HFF-Myc (cell line): ENCODE measurements around the gene GALNT8.
"Not testable (repeated sequence)": the region's sequence is repeated elsewhere in the genome, so short reads cannot be mapped to it uniquely, and the experiment has no call there.

ENCODE experiments used
- DNase-seq: peaks from one replicate; pipeline ENCODE4 v3.0.0-alpha.2; 2011; ENCODE audit warnings: low read depth; ENCODE audit errors: extremely low read depth
- H3K4me3 ChIP-seq: replicated peaks from 2 replicates; pipeline ENCODE4 v1.5.1; 2011; ENCODE audit warnings: low read depth, mild to moderate bottlenecking, control low read depth, low read length
- TF ChIP-seq, protein P1 (sequence below): IDR thresholded peaks from 2 replicates; pipeline ENCODE4 v1.5.1; 2012; ENCODE audit warnings: mild to moderate bottlenecking, low read depth, low read length, control low read depth; ENCODE audit errors: missing control alignments

The GALNT8 gene

DNA sequence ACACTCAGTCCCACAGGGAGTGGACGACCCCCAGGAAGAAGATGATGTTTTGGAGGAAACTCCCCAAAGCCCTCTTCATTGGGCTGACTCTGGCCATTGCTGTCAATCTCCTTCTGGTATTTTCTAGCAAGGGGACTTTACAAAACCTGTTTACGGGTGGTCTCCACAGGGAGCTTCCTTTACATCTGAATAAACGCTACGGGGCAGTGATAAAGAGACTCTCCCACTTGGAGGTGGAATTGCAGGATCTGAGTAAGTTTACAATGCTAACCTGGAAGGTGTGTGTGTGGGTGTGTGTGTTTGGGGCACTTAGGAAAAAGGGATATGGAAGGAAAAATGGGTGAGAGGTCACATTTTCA lies 416 bp downstream of the GALNT8 start:
- DNase-seq: no peak
- H3K4me3 ChIP-seq: no peak overlapping the region
- TF ChIP-seq, protein P1, sequence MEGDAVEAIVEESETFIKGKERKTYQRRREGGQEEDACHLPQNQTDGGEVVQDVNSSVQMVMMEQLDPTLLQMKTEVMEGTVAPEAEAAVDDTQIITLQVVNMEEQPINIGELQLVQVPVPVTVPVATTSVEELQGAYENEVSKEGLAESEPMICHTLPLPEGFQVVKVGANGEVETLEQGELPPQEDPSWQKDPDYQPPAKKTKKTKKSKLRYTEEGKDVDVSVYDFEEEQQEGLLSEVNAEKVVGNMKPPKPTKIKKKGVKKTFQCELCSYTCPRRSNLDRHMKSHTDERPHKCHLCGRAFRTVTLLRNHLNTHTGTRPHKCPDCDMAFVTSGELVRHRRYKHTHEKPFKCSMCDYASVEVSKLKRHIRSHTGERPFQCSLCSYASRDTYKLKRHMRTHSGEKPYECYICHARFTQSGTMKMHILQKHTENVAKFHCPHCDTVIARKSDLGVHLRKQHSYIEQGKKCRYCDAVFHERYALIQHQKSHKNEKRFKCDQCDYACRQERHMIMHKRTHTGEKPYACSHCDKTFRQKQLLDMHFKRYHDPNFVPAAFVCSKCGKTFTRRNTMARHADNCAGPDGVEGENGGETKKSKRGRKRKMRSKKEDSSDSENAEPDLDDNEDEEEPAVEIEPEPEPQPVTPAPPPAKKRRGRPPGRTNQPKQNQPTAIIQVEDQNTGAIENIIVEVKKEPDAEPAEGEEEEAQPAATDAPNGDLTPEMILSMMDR: no peak

DNA sequence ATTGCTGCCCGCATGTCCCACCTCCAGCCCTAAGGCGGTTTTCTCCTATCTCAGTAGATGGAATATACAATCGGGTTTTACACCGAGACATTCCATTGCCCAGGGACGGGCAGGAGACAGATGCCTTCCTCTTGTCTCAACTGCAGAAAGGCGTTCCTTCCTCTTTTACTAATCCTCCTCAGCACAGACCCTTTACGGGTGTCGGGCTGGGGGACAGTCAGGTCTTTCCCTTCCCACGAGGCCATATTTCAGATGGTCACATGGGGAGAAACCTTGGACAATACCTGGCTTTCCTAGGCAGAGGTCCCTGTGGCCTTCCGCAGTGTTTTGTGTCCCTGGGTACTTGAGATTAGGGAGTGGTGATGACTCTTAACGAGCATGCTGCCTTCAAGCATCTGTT lies 1.4 kb downstream of the GALNT8 start:
- DNase-seq, H3K4me3 ChIP-seq: not testable (repeated sequence)

DNA sequence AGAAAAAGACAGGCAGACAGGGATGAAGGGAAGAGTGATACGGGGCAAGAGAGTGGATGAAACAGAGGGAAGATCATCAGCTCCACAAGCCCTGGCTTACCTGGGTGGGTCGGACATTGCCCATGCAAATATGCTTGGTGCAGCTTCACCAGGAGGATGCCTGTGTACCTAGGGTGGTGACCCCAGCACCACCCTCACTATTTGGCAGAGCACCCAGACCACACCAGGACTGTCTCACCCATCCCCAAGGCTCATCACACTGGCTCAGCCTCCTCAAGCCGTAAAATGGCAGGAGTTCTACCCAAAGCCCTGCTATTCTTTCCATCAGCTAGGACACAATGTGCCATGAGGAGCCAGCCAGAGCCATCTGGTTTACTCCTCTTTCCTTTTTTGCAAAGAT lies 3.0 kb downstream of the GALNT8 start:
- TF ChIP-seq, protein P1: no peak

DNA sequence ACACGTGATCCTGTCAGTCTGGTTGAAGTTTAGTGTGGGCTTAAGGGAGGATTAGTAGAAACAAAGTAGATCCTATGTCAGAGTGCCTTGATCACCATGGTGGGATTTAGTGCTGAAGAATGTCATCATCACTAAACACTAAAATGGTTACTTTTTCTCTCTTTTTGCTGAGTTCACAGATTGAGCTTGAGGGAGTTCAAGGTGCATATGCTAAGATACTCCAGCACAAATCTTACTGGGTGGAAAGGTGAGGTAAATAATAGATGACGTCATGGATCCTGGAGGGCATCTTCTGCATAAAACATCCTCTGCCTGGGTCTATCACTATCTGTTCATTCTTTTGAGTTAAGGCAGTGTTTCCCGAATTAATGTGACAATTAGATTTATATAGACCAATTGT lies 4.9 kb downstream of the GALNT8 start:
- TF ChIP-seq, protein P1: no peak
- DNase-seq: no peak
- H3K4me3 ChIP-seq: no peak overlapping the region

More for the DNA sequence above, 3.0 kb downstream of the GALNT8 start:
- DNase-seq: no peak
- no peak overlapping the region for H3K4me3 ChIP-seq

DNA sequence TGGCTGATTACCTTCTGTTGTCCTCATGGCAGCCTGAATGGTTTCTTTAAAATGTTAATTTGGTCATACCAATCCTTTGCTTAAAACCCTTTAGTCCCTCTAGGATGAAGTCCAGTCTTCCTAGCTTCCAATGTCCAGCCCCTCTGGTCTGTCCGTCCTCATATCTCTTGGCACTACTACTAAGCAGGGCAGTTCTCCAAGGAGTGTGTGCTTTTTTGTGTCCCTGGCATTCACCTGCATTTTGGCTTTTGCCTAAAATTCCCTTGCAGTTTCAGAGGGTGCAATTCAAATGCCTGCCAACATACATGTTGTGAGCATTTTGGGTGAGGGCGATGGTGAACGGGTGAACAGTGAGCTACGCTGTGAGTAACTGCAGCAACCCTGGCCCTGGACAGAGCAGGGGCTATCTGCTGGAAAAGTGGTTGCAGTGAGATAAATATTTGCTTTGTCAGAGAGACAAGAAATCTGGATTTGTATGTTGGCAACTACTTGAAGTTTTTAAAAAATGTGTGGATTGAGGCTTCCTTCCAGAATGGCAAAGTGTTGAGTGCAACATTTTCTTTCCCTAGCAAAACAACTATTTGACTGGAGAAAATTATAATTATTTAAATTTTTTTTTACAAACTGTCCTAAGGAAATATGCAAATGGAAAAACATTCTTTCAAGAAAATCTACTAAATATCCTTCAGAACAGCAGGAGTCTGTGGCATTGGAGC lies 14.6 kb downstream of the GALNT8 start:
- TF ChIP-seq, protein P1: no peak
- no peak for DNase-seq
- no peak overlapping the region for H3K4me3 ChIP-seq

DNA sequence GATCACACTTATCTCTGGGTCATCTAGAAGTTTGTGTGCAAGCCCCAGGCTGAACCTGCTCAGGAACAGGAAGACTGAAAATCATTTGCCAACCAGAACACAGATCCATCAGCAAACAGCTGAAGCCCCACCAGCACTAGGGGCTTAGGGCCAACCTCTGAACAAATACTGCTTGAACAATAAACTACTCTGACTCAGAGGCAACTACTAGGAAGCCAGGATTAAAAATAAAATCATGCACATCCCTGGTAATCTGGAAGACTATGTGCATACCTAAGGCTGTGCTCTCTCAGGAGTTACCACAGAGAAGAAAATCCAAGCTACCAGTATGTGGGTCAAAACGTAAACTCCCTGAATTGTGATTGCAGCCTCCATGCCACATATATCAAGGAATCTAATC lies 15.9 kb downstream of the GALNT8 start:
- TF ChIP-seq, protein P1: no peak
- DNase-seq: no peak

DNA sequence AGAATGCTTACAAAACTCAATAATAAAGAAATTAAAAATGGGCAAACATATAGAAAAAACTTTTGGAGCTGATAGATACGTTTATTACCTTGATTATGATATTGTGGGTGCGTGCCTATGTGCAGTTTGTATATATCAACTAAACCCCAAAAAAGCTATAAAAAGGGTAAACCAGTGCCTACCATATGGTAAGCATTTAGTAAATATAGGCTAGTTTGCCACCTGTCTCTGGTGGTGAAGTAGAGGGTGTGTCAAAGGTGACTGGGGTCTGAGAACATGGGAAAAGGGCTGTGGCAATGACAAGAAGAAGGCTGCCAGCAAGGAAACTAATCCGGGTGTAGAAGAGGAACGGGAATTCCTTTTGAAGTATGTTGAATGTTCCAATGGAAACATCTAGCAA lies 18.3 kb downstream of the GALNT8 start:
- TF ChIP-seq, protein P1: no peak
- DNase-seq: no peak
- no peak overlapping the region for H3K4me3 ChIP-seq

More for the DNA sequence above, 15.9 kb downstream of the GALNT8 start:
- no peak overlapping the region for H3K4me3 ChIP-seq
